BJ (cell line): Measurements from ENCODE around the gene RBSN. TPM values are rescaled to one million over a fixed set of nuclear protein-coding genes. Genes with fewer than 3 reads are reported as not detected.
"Not testable (repeated sequence)": the region's sequence is repeated elsewhere in the genome, so short reads cannot be mapped to it uniquely, and the experiment has no call there.

Source experiments
- CTCF ChIA-PET: fragments of 350-600 bp; formaldehyde crosslinking; extraction: SDS; loops from one replicate; lab custom pipeline; 2021; ENCODE audit warnings: antibody characterized with exemption, inconsistent platforms; lab: Yijun Ruan, JAX
- POLR2A ChIA-PET: fragments of 300-600 bp; sonication (Branson Sonifier 250); formaldehyde crosslinking; extraction: SDS; loops from one replicate; lab custom pipeline; 2021; ENCODE audit warnings: antibody characterized with exemption; lab: Charles Lee
- DNase-seq: peaks from one replicate; pipeline ENCODE4 v3.0.0-alpha.2; 2011; ENCODE audit warnings: low read depth
- H3K27me3 ChIP-seq: 2 replicates; pipeline ENCODE4 v1.6.0; 2011; ENCODE audit warnings: low read length; ENCODE audit not compliant: control insufficient read depth, insufficient read depth
- H3K36me3 ChIP-seq: 2 replicates; pipeline ENCODE4 v1.5.1; 2011; ENCODE audit warnings: low read length; ENCODE audit not compliant: control insufficient read depth, insufficient read depth
- H3K4me3 ChIP-seq: 2 replicates; pipeline ENCODE4 v1.5.1; 2011; ENCODE audit warnings: low read depth, mild to moderate bottlenecking, control low read depth, low read length
- CTCF ChIP-seq: IDR thresholded peaks from 2 replicates; pipeline ENCODE4 v1.5.1; 2011; ENCODE audit warnings: low read depth, mild to moderate bottlenecking, control low read depth, inconsistent platforms, low read length, moderate library complexity; ENCODE audit not compliant: insufficient read depth
- polyA minus RNA-seq: library from RNA; depleted of rRNA, polyadenylated mRNA; stranded (reverse); fragments of >200 nt; gene quantifications from 2 replicates; pipeline ENCODE4 v1.2.3, GENCODE V29; 2011; rRNA and poly(A)+ RNA removed
- polyA plus RNA-seq: library from polyadenylated mRNA; depleted of rRNA; stranded (reverse); fragments of >200 nt; gene quantifications from 2 replicates; pipeline ENCODE4 v1.2.3, GENCODE V29; 2011; rRNA removed

The RBSN gene
- polyA plus RNA-seq (10.8 and 11.6 TPM in 2 replicates), polyA minus RNA-seq (14.8 and 22.4 TPM in 2 replicates)

GRCh38 chr3:15098503-15099363 lies at the start of gene RBSN:
Gene RBSN, minus strand, starts transcription at chr3:15099148. Its CDS starts 3,028 bp downstream, at chr3:15096120.
- ChIA-PET CTCF (interaction anchor here (0.7 to 2.2 kb wide), 7 partner anchors 9 to 186 kb away, joined by 3 to 19 read pairs (median 3); no protein-coding TSS in a partner anchor), POLR2A (no interaction called here)
- no peak for TF ChIP-seq CTCF
- peak; percentile 52 for DNase-seq
- H3K27me3 ChIP-seq = no peaks in the 10 kb centered on the region
- H3K4me3 ChIP-seq = peak within 1 kb of the TSS; percentile 91
- peaks cover 9% of the 10 kb centered on the region for H3K36me3 ChIP-seq

GRCh38 chr3:15148614-15149013 lies 49.7 kb upstream of the RBSN start:
- CTCF ChIA-PET = no interaction called here
- Histone ChIP-seq H3K36me3 (no peaks in the 10 kb centered on the region), H3K4me3 (no peak overlapping the region), H3K27me3 (no peaks in the 10 kb centered on the region)
- POLR2A ChIA-PET = no interaction called here
- no peak for DNase-seq
- TF ChIP-seq CTCF = no peak

DNA sequence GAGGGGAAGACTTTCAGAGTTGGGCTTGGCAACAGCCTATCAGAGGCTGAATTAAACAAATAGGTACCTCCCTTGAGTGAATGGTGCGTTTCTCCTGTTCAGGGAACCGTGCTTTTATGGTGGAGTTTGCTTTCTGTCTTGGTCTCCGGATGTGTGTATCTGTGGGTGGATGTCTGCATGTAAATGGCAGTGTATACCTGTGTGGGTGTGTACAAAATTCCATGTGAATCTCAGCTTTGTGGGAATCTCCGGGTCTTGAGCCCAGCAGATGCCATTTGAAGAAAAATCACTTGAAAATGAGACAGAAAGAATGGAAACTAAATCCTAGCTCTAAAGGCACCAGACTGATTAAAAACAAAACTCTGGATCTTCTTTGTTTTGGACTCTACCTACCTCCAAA lies 37.9 kb upstream of the RBSN start:
- H3K36me3 ChIP-seq, POLR2A ChIA-PET, DNase-seq, H3K27me3 ChIP-seq, H3K4me3 ChIP-seq: not testable (repeated sequence)
- CTCF ChIA-PET = interaction anchor here (0.6 kb wide), 1 partner anchor 46 kb away, joined by 4 read pairs; no protein-coding TSS in a partner anchor

DNA sequence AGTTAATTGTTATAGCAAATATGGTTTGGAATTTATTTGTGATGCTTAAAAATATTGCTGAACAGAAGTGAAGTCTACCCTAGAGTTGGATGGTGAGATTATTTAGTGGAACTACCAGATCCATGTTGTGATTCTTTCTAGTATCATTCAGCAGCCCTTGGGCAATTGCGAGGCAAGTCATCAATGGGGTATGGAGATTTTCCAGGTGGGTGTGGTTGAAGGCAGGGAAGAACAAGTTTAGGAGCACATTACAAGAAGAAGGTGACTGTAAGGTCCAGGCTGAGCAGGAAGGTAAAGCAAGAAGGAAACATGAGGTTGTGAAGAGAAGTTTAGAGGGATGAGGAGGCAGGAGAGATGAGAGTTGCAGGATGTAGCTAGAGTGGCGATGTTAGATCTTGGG lies 36.0 kb upstream of the RBSN start:
- DNase-seq, POLR2A ChIA-PET, H3K27me3 ChIP-seq, H3K36me3 ChIP-seq, CTCF ChIA-PET, H3K4me3 ChIP-seq: not testable (repeated sequence)

- H3K27me3 ChIP-seq, POLR2A ChIA-PET, DNase-seq, H3K4me3 ChIP-seq, CTCF ChIA-PET, H3K36me3 ChIP-seq: not testable (repeated sequence)
Observed at GRCh38 chr3:15128403-15128802, 29.5 kb upstream of the RBSN start.

GRCh38 chr3:15126975-15127374 lies 28.0 kb upstream of the RBSN start:
- POLR2A ChIA-PET, H3K4me3 ChIP-seq, H3K36me3 ChIP-seq, CTCF ChIA-PET, DNase-seq, H3K27me3 ChIP-seq: not testable (repeated sequence)

DNA sequence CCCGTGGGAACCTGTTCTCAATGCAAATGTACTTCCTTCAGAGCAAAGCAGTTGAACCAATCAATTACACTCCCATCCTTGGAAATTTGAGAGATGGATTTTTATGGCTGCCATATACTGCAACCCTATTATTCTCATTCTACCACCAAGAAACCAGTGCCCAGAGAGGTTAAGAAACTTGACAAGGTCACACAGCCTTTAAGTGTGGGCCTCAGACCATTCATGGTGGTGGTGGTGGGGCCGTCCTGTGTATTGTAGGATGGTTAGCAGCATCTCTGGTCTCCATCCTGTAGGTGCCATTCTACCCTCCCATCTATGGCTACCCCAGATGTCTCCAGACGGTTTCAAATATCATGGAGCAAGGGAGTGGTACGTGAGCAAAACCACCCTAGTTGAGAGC lies 23.4 kb upstream of the RBSN start:
- no peaks in the 10 kb centered on the region; the same call in none of the 2 replicates for H3K27me3 ChIP-seq
- H3K36me3 ChIP-seq = no peaks in the 10 kb centered on the region
- POLR2A ChIA-PET = no interaction called here
- no peak for TF ChIP-seq CTCF
- no peak overlapping the region for H3K4me3 ChIP-seq
- CTCF ChIA-PET = interaction anchor here (0.7 kb wide), 1 partner anchor 38 kb away, joined by 3 read pairs; no protein-coding TSS in a partner anchor
- no peak for DNase-seq
